Measurements from ENCODE around the gene TMEM59L.

Gene TMEM59L

GRCh38 chr19:18603958-18604819 lies 8.5 kb upstream of the TMEM59L start (continued):
- no peak for TF ChIP-seq ZBTB10 (tag by site-specific recombination; IDR thresholded peaks at IDR 0.05)

GRCh38 chr19:18604820-18605159 lies 7.9 kb upstream of the TMEM59L start:
- ChIA-PET CTCF (interaction anchor here (1.1 kb wide), 1 partner anchor 72 kb away, joined by 6 read pairs; no protein-coding TSS in a partner anchor), POLR2A (interaction anchor here (1.1 kb wide), 1 partner anchor 16 kb away, joined by 8 read pairs; no protein-coding TSS in a partner anchor)
- H3K27ac ChIP-seq (ENCODE audit: extremely low read depth, low read depth, low read length) = no peak overlapping the region
- no peaks in the 10 kb centered on the region for H3K36me3 ChIP-seq (ENCODE audit: control insufficient read depth in 2 of 2, insufficient read depth in 1 of 2, low read length in 2 of 2)
- H3K4me3 ChIP-seq (ENCODE audit: low read depth, low read length) = no peak overlapping the region
- TF ChIP-seq GLIS2 (tag by site-specific recombination; IDR thresholded peaks at IDR 0.05) (no peak), ZNF530 (tag by site-specific recombination; IDR thresholded peaks at IDR 0.05; ENCODE audit: low read depth) (no peak), ZNF221 (tag by site-specific recombination; IDR thresholded peaks at IDR 0.05; ENCODE audit: borderline replicate concordance) (no peak), ZNF785 (tag by site-specific recombination; IDR thresholded peaks at IDR 0.05) (no peak), FEZF1 (tag by site-specific recombination; IDR thresholded peaks at IDR 0.05) (no peak), ZBTB8A (tag by site-specific recombination; IDR thresholded peaks at IDR 0.05) (no peak), PRDM1 (tag by site-specific recombination; IDR thresholded peaks at IDR 0.05) (peak; percentile 38), ZNF341 (tag by site-specific recombination; IDR thresholded peaks at IDR 0.05; ENCODE audit: low read depth) (no peak)
- H3K4me1 ChIP-seq (ENCODE audit: control insufficient read depth, insufficient read depth, low read length) = no peaks in the 10 kb centered on the region; the same call in 1 of the 2 replicates
- H3K9me3 ChIP-seq (ENCODE audit: control insufficient read depth, insufficient read depth, low read depth, low read length) = no peaks in the 10 kb centered on the region

- POLR2A ChIA-PET = interaction anchor here (1.1 kb wide), 1 partner anchor 16 kb away, joined by 8 read pairs; no protein-coding TSS in a partner anchor
- TF ChIP-seq ELK4 (IDR thresholded peaks at IDR 0.05; ENCODE audit: borderline replicate concordance, low read depth, low read length) = no peak
- TF ChIP-seq HIC1 (tag by site-specific recombination; IDR thresholded peaks at IDR 0.05) = peak; percentile 35; the same call in 1 of the 2 replicates
- no peak for TF ChIP-seq SCRT2 (tag by site-specific recombination; IDR thresholded peaks at IDR 0.05)
- TF ChIP-seq ZNF623 (tag by site-specific recombination; IDR thresholded peaks at IDR 0.05) = no peak
- TF ChIP-seq KLF9 (tag by site-specific recombination; IDR thresholded peaks at IDR 0.05; ENCODE audit: low read depth) = no peak
- TF ChIP-seq ZNF585B (tag by site-specific recombination; IDR thresholded peaks at IDR 0.05) = no peak
- 0 out of 2 replicates have a peak, but pooled peaks have one; percentile 9 for TF ChIP-seq ZIC2 (tag by site-specific recombination; IDR thresholded peaks at IDR 0.05)
- no peak for TF ChIP-seq ZFP41 (tag by site-specific recombination; IDR thresholded peaks at IDR 0.05; ENCODE audit: borderline replicate concordance)
- TF ChIP-seq ZBTB8A (tag by site-specific recombination; IDR thresholded peaks at IDR 0.05) = peak; percentile 76
- no peak overlapping the region for H3K4me3 ChIP-seq (ENCODE audit: low read depth, low read length)
- CTCF ChIA-PET = interaction anchor here (1.1 kb wide), 1 partner anchor 72 kb away, joined by 6 read pairs; no protein-coding TSS in a partner anchor
- H3K36me3 ChIP-seq (ENCODE audit: control insufficient read depth in 2 of 2, insufficient read depth in 1 of 2, low read length in 2 of 2) = no peaks in the 10 kb centered on the region
- H3K27ac ChIP-seq (ENCODE audit: extremely low read depth, low read depth, low read length) = no peak overlapping the region
- no peaks in the 10 kb centered on the region for H3K9me3 ChIP-seq (ENCODE audit: control insufficient read depth, insufficient read depth, low read depth, low read length)
- no peaks in the 10 kb centered on the region; the same call in 1 of the 2 replicates for H3K4me1 ChIP-seq (ENCODE audit: control insufficient read depth, insufficient read depth, low read length)
Measured at GRCh38 chr19:18605196-18605545, 7.5 kb upstream of the TMEM59L start.
